NCI-H187 (cell line): Measurements from ENCODE around the gene CYGB.

Experiments
- DNase-seq, 2 experiments: peaks; one replicate each; lab custom pipeline; 2025; lab: John Stamatoyannopoulos, UW

The CYGB gene

DNA sequence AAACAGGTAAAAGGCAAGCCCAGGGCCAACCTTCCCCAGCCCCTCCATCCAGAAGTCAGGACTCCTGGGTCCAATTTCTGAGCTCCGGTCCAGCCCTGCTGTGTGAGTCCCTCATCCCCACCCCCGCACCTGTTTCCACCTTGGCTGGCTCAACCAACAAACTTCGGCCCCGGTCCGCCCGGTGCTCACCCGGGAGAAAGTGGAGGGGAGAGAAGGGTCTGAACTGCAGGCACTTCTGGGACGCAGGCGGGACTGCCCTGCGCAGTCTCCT is 36.8 kb downstream of the CYGB start:
- no peak for DNase-seq

DNA sequence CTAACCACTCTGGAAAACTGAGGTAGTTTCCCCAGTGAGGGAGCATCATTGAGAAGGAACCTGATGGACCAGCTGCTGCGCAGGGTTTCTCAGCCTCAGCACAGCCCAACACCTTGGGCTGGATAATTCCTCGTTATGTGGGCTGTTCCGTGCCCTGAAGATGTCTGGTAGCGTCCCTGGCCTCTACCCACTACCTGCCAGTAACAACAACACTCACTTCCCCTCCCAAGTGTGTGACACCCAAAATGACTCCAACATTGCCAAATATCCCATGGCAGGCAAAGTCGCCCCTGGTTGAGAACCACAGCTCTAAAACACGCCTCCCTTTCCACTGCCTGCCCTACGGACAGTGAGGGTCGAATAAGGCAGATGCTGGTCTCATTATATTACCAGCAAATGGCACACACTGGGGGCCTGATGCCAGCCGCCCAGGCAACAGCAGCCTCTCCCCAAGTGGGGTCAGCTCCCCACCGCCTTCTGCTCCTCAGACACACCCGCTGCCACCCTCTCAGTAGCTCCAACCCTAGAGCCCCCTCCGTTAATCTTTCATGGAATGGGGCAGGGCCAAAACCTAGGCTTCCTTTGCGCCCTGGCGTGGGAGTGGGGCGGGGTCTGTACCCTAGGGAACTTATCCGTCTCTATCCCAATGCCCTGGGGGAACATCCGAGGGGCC is 37.3 kb downstream of the CYGB start:
- DNase-seq: no peak

DNA sequence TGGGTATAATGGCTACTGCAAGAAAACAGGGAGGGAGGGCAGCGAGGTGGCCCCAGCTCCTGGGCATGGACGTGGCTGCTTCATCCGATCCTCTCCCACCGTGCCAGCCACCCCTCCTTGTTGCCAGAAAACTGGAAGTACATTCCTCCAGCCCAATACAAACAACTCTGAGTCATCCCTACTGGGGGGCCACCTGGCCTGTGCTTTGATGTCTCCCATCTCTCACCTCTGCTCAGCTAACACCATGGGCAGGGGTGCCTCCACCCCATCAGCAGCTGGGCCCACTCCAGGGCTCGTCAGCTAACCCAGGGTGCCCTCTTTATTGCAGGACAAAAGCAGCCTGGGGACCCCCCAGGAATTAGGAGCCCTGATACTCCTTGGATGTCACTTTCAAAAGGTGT is 38.2 kb downstream of the CYGB start:
- no peak for DNase-seq

DNA sequence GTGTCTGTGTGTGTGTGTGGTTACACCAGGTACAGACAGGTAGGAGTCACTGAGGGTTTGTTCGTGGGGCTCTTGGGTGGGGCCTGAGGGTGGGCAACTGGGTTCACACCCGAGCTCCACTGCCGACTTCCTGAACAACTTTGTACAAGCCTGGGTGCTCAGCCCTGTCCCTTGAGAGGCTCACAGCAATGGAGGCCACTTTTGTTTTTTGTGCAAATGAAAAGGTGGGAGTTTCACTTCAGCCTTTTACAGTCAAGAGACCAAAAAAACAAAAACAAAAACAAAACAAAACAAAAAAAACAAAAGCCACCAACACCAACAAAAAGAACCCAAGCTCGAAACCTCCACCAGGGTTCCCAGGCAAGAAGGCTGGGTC is 38.6 kb downstream of the CYGB start:
- no peak for DNase-seq

DNA sequence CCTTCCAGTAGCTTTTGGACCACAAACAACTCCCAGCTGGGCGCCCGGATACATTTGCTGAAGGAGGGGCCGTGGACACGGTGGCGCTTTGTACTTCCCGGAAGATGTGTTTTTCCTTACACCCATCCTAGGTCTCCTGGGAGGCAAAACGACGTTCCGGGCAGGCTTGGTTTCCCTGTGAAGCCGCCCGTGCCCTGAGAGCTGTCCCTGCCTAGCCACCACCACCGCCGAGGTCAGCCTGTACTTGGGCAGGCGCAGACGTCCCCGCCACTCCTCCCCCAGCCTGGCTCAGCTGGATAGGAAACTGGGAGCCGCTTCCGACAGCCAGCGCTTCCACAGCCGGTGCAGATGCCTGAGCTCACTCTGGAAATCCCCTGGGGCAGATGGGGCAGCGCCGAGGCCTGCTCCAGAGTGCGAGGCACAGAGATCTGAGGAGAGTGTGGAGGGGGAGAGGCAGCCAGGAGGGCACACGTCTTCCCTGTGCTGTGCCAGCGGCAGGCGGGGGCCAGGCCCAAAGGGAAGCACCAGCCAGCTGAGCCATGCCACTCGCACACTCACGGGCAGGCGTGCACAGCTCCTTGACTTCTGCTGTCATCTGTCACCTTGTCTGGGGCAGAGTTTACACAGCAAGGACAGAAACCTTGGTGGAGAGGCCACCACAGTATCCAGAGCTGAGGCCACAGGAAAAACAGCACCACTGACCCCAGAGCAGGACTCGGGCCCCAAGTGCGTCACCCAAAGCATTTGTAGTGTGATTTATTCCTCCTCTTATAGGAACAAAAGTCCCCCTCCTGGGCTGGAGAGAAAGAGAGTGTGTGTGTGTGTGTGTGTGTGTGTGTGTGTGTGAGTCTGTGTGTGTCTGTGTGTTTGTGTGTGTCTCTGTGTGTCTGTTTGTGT is 39.3 kb downstream of the CYGB start:
- peak in 1 of 2 experiments; percentile 51 for DNase-seq

DNA sequence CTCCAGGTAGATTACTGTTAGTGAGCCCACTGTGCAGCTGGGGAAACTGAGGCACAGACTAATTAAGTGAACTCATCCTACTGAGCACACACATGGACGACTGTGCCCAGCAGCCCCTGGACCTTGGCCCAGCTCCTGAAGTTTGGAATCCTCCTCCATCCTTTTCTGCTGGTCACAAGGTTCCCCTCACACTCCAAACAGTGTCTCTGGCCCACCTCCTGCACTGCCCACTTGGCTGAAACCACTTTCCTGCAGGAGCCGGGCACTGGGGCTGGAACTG is 39.9 kb downstream of the CYGB start:
- DNase-seq: no peak

DNA sequence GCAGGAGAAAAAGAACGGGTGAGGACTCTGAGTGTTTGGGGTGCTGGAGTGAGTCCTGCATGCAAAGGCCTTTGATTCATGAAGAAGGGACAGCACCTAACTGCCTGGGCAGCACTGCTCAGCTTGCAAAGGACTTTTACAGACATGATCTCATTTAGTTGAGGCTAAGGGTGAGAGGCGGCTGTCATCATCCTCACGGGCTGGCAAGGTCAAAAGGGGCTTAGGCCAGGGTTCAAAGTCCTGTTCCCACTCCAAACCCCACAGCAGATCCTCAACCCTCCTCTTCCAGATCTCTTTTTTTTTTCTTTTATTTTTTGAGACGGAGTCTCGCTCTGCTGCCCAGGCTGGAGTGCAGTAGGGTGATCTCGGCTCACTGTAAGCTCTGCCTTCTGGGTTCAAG is 41.0 kb downstream of the CYGB start:
- no peak for DNase-seq

DNA sequence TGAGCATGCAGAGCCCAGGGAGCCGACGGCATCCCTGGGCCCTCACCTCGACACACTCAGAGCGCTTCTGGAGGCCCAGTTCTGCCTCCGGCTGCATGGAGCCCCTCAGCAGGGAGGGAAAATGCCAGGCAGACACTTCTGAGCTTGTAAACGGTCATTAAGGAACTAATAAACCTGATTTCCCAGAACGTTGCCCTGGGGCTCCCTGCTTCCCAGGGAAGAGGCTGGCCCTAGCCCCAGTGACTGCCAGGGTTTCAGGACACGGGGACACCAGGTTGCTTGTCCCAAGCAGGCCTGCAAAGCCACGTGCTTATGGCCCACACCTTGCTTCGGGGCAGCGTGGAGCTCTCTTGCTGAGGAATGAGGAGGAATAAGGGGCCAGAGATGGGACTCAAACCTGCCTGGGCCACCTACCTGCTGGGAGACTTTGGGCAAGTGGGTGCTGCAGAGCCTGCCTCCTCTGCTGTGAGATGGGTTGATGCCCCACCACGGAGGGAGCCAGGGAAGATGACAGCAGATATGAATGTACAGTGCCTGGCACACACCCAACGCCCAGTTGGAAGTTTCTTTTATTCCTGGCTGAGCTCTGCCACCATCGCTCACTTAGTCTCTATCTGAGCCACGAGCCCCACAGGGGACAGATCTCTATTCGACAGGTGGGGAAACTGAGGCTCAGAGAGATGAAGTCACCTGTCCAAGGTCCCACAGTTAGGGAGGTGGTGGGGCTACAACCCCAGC is 41.7 kb downstream of the CYGB start:
- no peak for DNase-seq

DNA sequence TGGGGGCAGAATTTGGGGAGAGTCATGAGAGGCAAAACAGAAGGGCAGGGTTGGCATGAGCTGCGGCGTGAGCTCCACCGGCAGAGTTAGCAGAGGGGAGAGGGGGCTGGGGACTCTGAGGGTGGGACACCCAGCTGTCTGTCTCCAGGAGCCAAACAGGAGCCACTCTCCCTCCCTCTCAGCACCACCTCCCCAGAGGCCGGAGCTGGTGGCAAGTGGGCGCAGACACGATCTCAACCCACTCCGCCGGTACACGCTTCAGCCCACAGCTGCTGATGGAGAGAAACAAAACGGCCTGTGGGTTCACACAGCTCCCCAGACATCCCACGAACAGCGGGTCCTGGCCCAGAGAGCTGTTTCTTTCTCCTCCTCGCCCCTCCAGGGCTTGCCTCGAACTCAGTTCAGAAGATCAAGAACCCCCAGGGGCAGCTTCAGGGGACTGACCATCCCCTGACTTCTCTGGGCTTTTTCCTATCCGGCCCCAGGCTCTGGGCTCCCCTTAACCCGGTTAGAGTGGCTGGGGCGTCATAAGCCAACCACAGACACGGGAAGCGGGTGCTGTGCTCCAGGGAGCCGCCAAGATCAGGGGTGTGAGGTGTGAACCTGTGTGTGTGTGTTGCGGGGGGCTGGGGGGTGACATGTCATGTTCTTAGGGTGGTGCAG is 43.9 kb downstream of the CYGB start:
- no peak for DNase-seq

DNA sequence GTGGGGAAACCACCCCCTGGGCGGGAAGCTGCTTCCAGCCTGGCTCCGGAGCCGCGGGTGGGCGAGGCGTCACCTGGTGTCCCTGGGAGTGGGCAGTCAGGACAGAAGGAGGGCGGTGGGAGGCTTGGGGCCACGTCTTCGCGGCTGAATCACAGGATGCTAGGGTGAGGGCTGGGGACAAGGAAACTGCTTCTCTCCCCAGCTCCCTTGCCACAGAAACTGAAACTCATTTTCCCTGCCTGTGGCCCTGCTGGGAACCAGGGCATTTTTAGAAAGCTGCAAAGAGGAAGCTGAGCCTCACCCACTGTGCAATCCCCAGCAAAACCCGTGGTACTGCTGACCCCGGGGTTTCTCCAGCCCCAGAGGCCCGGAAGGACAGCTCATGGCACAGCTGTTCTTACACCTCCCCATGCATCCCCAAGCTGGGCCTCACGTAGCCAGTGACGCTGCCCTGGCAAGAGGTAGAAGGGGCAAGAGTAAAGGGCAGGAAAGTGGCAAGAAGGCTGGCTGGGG is 44.5 kb downstream of the CYGB start:
- DNase-seq: no peak

DNA sequence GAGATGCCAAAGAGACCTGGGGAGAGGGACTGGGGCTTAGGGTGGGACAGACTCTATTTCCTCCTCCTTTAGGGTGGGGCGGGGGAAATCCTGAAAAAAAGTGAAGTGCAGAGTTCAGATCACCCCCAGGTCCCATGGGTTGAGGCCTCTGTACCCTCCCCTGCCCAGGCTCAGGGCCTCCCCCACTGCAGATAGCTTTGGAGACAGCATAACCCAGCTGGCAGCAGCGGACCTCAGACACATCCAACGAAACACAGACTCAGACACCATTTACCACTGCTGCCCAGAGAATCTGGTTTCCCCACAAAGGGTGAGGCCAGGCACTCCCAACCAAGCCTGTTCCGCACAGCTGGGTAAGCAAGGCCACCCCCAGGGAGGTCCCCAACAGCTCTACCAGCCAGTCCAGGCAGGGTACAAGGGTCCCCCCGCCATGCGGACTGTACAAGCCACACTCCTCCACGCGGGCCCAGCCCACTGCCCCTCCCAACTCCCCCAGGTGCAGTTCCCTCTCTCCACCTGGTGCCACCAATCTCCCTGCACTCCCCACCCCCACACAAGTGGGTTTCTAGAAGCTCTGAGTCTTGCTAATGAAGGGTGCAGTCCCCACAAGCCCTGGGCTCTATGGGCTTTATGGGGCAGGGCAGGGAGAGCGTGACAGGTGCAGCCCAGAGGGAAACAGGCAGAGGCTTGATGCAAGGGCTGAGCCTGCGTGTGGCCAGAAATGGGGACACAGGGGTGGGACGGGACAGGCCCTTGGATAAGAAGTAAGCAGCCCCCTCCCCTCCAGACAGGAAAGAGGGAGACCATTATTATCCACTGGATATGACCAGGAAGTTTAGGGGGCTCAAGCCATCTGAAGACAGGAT is 45.2 kb downstream of the CYGB start:
- DNase-seq: peak in 1 of 2 experiments; percentile 16

DNA sequence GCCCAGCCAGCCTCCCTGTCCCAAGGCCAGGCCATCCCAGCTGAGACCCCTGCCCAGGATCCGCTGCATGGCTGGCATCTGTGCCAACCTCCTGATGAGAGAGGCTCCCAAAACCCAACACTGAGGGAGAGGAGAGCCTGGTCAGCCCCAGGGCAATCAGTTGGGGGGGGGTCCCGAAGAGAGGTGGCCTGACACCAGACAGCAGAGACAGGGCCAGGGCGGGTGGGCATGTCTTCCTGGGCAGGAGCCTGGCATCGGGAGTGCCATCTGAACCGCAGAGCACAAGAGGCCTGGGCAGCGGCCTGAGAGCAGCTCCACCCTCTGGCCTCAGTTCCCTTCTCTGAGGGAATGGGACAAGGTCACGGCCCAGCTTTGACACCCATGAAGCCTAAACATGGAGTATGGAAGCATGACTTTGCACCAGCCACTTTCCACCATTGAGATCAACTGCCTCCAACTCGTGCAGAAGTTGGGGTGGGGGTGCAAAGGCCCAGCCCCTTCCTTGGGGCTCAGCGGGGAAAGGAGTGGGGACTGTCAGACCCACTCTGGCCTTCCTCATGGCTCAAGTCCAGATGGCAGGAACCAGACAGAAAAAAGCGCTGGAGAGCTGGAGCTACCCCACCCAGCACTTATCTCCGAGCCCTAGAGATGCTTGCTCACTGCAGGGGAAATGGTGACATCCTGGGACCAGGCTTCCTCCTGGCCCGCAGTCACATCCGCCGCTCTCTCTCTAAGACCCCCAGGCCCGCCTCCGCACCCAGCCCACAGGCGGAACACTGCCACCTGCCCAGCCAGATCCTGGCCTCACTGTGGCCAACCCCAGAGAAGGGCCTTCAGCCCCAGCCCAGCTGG is 46.0 kb downstream of the CYGB start:
- DNase-seq: no peak

DNA sequence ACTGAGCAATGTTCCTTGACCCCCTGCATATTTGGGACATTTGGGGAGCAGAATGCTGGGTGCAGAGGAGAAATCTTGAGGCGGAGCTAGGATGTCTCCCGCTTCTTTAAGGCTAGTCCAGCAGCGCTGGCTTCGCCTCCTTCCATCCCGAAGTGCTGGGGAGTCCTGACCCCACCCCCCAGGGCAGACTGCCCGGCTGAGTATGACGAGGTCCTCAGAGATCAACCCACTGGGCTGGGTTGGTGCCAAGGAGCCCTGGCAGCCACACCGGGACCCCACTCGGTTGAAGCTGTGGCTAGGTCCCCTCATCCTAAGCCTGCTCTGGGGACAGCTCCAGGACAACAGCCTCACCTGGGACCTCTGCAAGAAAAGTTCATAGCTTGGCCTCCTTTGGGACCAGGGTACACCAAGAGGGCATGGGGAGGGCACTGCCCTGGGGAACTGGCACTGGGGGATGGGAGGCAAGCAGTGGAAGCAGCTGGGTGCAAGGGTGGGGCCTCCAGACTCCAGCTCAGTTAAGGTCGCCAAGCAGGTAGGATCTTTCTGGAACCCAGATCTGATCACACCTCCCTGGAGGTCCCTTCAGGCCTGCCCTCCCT is 47.3 kb downstream of the CYGB start:
- DNase-seq: no peak

DNA sequence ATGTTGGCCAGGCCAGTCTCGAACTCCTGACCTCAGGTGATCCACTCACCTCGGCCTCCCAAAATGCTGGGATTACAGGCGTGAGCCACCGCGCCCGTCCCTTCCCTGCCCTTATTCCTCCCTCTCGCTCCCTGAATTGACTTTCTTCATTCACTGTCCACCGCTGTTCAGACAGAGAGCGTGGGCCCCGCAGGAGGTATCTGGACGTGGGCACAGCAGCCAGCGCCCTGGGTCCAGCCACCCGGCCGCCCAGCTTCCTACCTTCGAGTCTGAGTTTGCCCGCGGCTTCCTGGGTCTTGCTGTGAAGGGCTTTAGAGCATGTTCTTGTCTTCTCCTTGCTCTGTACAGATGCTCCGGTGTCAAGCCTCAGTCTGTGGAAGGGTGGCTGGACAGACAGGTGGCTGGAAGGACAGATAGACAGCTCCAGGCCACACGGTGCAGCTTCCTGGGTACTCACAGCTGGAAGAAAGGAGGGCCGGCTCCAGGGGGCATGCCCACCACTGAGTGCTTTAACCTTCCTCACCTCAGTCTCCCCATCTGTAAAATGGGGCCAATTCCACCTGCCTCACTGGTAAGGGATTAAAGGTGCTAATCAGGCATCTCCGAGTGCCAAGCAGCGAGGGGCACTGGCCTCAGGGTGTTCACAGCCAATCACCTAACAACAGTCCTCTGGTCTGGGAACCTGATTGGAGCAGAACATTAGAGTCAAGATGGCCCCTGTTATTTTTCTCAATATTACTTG is 49.9 kb downstream of the CYGB start:
- DNase-seq: no peak

DNA sequence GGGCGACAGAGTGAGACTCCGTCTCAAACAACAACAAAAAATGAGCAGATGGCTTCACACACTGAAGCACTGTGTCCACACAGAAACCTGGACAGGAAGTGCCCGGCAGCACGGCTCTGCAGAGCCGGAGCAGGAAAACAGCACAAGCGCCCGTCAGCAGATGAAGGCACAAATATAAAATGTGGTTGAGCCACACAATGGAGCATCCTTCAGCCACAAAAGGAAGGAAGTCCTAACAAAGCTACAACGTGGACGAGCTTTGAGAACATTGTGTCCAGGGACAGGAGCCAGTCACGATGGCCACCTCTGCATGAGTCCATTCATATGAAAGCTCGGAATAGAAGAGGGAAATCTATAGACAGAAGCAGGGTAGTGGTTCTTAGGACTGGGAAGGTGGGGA is 51.9 kb downstream of the CYGB start:
- DNase-seq: no peak

DNA sequence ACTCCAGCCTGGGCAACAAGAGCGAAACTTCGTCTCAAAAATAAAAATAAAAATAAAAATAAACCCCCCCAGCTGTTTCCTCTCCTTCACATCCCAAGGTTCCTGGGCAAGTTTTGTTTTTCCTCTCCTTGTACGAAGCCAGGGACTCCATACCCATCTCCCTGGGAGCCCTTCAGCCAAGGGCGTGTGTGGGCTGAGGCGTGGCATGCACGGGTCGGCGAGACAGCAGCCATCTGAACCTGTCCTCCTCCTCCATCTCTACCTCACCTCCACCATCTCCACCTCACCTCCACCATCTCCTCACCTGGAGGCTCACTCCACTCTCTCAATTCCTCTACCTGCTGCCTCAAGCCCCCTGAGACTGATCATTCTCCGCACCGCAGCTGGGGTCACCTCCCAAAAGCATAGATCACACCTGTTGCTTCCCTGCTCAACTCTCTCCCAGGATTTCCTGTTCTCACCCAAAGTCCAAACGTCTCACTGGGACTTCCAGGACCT is 53.2 kb downstream of the CYGB start:
- DNase-seq: no peak

DNA sequence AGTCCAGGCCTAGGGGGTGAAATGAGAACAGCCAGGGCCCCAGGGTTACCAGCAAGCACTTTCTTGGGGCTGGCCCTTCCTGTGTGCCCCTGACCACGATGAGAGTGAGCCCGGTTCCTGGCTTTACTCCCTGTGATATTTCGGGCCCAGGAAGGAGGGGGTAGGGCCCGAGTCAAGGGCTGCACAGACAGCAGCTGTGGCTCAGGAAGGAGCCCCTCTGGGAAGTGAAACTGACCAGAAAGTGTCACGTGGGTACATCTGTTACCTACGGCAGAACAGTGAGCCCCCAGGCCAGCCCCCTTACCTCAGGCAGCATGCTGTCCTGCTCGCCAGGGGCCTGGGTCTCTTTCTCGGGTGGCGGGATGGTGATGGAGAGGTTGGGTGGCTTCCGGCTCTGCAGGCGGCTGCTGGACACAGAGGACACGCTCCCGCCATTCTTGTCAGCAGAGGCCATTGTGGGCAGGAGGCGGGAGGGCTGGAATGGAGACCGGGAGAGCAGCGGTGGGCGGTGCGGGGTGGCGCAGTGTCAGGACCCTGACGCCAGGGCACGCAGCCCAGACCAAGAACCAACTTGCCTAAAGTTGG is 56.3 kb downstream of the CYGB start:
- DNase-seq: no peak

DNA sequence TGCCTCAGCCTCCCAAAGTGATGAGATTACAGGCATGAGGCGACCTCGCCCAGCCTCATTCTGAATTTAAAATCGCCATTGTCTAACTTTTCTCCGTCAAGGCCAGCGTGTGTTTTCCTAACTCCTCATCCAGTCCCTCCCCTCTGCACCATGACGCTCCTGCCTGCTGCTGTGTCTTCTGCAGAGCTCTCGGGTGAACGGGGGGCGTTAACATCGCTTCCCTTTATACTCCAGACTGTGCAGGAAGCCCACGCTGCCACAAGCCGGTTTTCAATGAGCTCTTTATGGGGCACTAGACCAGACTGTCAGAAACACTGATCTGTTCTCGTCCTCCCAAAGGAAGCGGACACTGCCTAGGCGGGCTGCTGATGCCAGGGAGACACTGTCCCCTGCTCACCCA is 56.9 kb downstream of the CYGB start:
- DNase-seq: no peak

DNA sequence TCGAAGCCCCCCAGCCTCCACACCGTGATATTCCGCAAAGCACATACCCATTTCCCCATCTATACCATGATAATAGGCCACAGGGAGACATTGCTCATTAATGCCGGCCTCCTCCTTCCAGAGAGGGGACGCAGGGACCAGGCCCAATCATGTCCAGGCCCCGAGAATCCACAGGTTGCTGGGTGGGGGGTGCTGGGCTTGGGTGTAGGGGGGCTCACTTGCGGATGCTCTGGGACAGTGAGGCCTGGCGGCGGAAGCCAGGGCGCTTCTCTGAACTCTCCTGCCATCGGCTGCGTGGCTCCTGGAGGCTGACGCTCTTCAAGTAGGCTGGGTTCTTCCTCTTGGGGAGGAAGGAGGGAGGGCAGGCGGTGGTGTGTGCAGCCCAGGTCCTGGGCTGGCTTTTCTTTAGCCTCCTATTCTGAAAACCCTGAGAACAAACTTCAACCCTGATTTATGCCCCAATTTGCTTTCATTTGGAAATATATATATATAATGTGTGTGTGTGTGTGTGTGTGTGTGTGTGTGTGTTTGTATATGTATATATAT is 57.9 kb downstream of the CYGB start:
- DNase-seq: no peak
